Hippocampal formation (tissue), 2 donors: ENCODE data around the gene TWF1.
"Not testable (repeated sequence)": the region's sequence is repeated elsewhere in the genome, so short reads cannot be mapped to it uniquely, and the experiment has no call there.

Experiments used
- DNase-seq, 2 donors: peaks; one replicate each; lab custom pipeline; 2025; lab: John Stamatoyannopoulos, UW

The TWF1 gene

GRCh38 chr12:43805149-43805859 lies 813 bp downstream of the TWF1 start:
- DNase-seq = no peak

- DNase-seq = no peak
These were observed 8.4 kb downstream of the TWF1 start for GRCh38 chr12:43797561-43798217.

GRCh38 chr12:43795716-43796280 lies 10.3 kb downstream of the TWF1 start:
- no peak for DNase-seq

GRCh38 chr12:43789941-43790340 lies 16.2 kb downstream of the TWF1 start:
- no peak for DNase-seq

- no peak for DNase-seq
These were observed 19.0 kb downstream of the TWF1 start for GRCh38 chr12:43786899-43787693.

- no peak for DNase-seq
These were observed 29.6 kb downstream of the TWF1 start for GRCh38 chr12:43776498-43776897.

GRCh38 chr12:43766291-43766690 lies 39.8 kb downstream of the TWF1 start:
- no peak for DNase-seq

- no peak for DNase-seq
These were observed 41.6 kb downstream of the TWF1 start for GRCh38 chr12:43764528-43764927.

- no peak for DNase-seq
These were observed 42.3 kb downstream of the TWF1 start for GRCh38 chr12:43763769-43764168.

GRCh38 chr12:43762596-43762995 lies 43.5 kb downstream of the TWF1 start:
- no peak for DNase-seq

GRCh38 chr12:43761500-43761899 lies 44.6 kb downstream of the TWF1 start:
- DNase-seq = no peak

- DNase-seq = no peak
These were observed 45.7 kb downstream of the TWF1 start for GRCh38 chr12:43760396-43760795.

GRCh38 chr12:43758728-43759563 lies 47.2 kb downstream of the TWF1 start, which contains the start of the genes IRAK4 and PUS7L:
IRAK4 (plus strand) TSS chr12:43758951; CDS start chr12:43768112, 9,161 bp downstream.
PUS7L (minus strand) TSS chr12:43758790; CDS start chr12:43755245, 3,545 bp downstream.
- peak; percentile 90 to 93 for DNase-seq

GRCh38 chr12:43758247-43758727 lies 47.8 kb downstream of the TWF1 start:
- DNase-seq = peak in 1 of 2 donors; percentile 33

- no peak for DNase-seq
These were observed 52.1 kb downstream of the TWF1 start for GRCh38 chr12:43754015-43754414.

- DNase-seq = not testable (repeated sequence)
These were observed 54.8 kb downstream of the TWF1 start for GRCh38 chr12:43751360-43751759.

- no peak for DNase-seq
These were observed 55.3 kb downstream of the TWF1 start for GRCh38 chr12:43750814-43751213.

GRCh38 chr12:43749016-43749415 lies 57.1 kb downstream of the TWF1 start:
- no peak for DNase-seq

- DNase-seq = no peak
These were observed 61.3 kb downstream of the TWF1 start for GRCh38 chr12:43744826-43745225.
